A673 (cell line): ENCODE measurements around the gene LRP1B. TPM values are rescaled to one million over a fixed set of nuclear protein-coding genes. Genes with fewer than 3 reads are reported as not detected.

Experiments
- BruUV-seq: library from RNA; stranded (reverse); fragments of 400-500 nt; replicated peaks from 2 replicates; lab custom pipeline; 2021; lab: Mats Ljungman, UMichigan
- CTCF ChIA-PET: fragments of 300-600 bp; sonication (Branson Sonifier 250); formaldehyde crosslinking; loops from one replicate; lab custom pipeline; 2022; ENCODE audit warnings: antibody characterized with exemption; lab: Charles Lee
- POLR2A ChIA-PET: fragments of 300-600 bp; sonication (Branson Sonifier 250); formaldehyde crosslinking; loops from one replicate; lab custom pipeline; 2022; ENCODE audit warnings: antibody characterized with exemption; ENCODE audit not compliant: low non-redundant PET; lab: Charles Lee
- DNase-seq: peaks from one replicate; pipeline ENCODE4 v3.0.0-alpha.2; 2015; ENCODE audit warnings: low spot score
- H3K27ac ChIP-seq: fragments of 200-600 bp; sonication (generic); 2 replicates; pipeline ENCODE4 v1.5.1; 2016; ENCODE audit warnings: mixed run types, low read depth, mild to moderate bottlenecking, mixed read lengths, antibody characterized with exemption, low read length; ENCODE audit not compliant: poor library complexity, severe bottlenecking
- H3K27me3 ChIP-seq: fragments of 200-600 bp; sonication (generic); replicated peaks from 2 replicates; pipeline ENCODE4 v1.6.1; 2017; ENCODE audit warnings: mixed run types, low read depth, mild to moderate bottlenecking, mixed read lengths, antibody characterized with exemption, low read length; ENCODE audit not compliant: insufficient read depth, poor library complexity
- H3K36me3 ChIP-seq: fragments of 200-600 bp; sonication (generic); 2 replicates; pipeline ENCODE4 v1.6.1; 2016; ENCODE audit warnings: mixed run types, mild to moderate bottlenecking, mixed read lengths, antibody characterized with exemption, low read length; ENCODE audit not compliant: insufficient read depth, poor library complexity, severe bottlenecking
- H3K4me1 ChIP-seq: fragments of 200-600 bp; sonication (generic); 2 replicates; pipeline ENCODE4 v1.6.1; 2017; ENCODE audit warnings: mixed run types, mild to moderate bottlenecking, mixed read lengths, antibody characterized with exemption, low read length; ENCODE audit not compliant: insufficient read depth, poor library complexity, severe bottlenecking
- H3K4me3 ChIP-seq: fragments of 200-600 bp; sonication (generic); 2 replicates; pipeline ENCODE4 v1.5.1; 2016; ENCODE audit warnings: low read depth, mixed run types, mild to moderate bottlenecking, mixed read lengths, low read length; ENCODE audit not compliant: poor library complexity, severe bottlenecking
- H3K9me3 ChIP-seq: fragments of 200-600 bp; sonication (generic); 2 replicates; pipeline ENCODE4 v1.6.1; 2016; ENCODE audit warnings: mixed run types, low read depth, mild to moderate bottlenecking, mixed read lengths, antibody characterized with exemption, low read length; ENCODE audit not compliant: poor library complexity, severe bottlenecking
- CTCF ChIP-seq: fragments of 300-800, 200-600 bp; sonication (generic); conservative IDR thresholded peaks from 2 replicates; pipeline ENCODE4 v1.5.1; 2017; ENCODE audit warnings: low read depth, mild to moderate bottlenecking, antibody characterized with exemption, low read length, moderate library complexity, mixed read lengths
- EZH2 ChIP-seq: fragments of 200-600 bp; sonication (generic); IDR thresholded peaks from 2 replicates; pipeline ENCODE4 v1.6.1; 2017; ENCODE audit warnings: borderline replicate concordance, low read depth, mild to moderate bottlenecking, mixed read lengths, antibody characterized with exemption, low read length; ENCODE audit not compliant: poor library complexity, severe bottlenecking
- intact Hi-C: fragments of 100-400 bp; cut with micrococcal nuclease; formaldehyde crosslinking; loops from one replicate; pipeline ENCODE4 v1.10.0; 2022; ENCODE audit not compliant: unreplicated experiment
- total RNA-seq: library from RNA; stranded (reverse); gene quantifications from 2 replicates; pipeline ENCODE4 v1.2.3, GENCODE V29; 2021

LRP1B gene
- total RNA-seq, 1 experiment from 2014 or later = 9.9 TPM

DNA sequence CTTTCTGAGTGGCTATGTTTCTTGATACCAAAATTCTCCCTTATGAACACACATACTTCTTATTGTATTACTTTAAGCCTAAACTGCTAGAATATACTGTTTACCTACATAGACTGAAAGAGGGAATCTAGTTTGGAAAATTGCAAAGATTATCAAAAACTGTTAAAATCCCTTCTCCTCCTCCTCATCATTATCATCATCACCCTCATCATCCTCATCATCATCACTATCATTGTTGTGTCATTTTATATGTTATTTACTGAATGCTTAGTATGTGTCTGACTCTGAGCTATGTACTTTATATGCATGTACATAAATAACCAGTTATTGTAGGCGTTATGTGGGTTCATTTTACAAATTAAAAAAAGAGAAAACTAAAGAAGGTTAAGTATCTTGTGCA lies 19.6 kb upstream of the LRP1B start:
- Histone ChIP-seq H3K36me3 (no peaks in the 10 kb centered on the region), H3K4me1 (no peaks in the 10 kb centered on the region), H3K27me3 (no peaks in the 10 kb centered on the region), H3K4me3 (no peak overlapping the region), H3K9me3 (peaks cover 12% of the 10 kb centered on the region), H3K27ac (no peak overlapping the region)
- POLR2A ChIA-PET = interaction anchor here (0.7 kb wide), 1 partner anchor 273 kb away, joined by 5 read pairs; no protein-coding TSS in a partner anchor
- no peak for DNase-seq
- intact Hi-C loops = no loop called here
- BruUV-seq = no TSS peak
- CTCF ChIA-PET = no interaction called here
- TF ChIP-seq EZH2 = no peak
- TF ChIP-seq CTCF = no peak

DNA sequence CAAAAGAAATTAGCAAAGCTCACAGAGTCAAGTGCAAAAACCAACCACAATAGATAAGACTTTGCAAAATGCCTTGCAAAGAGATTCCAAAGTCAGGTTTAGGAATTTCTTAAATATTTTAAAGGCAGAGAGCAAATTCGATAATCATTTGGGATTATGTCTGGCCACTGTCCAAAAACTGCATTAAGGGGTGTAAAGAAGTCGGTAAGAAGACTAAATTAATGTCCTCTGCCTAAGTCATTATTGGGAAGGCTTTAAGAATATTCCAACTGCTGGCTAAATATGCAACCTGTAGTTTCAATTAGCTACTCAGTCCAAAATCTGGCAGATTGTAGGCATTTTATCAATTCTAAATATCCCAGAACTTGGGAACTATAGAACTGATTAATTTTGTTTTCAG lies 13.7 kb upstream of the LRP1B start:
- no peaks in the 10 kb centered on the region for H3K9me3 ChIP-seq
- CTCF ChIA-PET = no interaction called here
- no peak overlapping the region for H3K4me3 ChIP-seq
- no peak for DNase-seq
- intact Hi-C loops = loop anchor here (10.0 kb wide), 1 partner anchor 810 kb away; no protein-coding TSS in a partner anchor
- H3K27me3 ChIP-seq = no peaks in the 10 kb centered on the region
- H3K4me1 ChIP-seq = peaks cover 37% of the 10 kb centered on the region
- BruUV-seq = no TSS peak
- no peaks in the 10 kb centered on the region for H3K36me3 ChIP-seq
- POLR2A ChIA-PET = no interaction called here
- no peak overlapping the region for H3K27ac ChIP-seq
- no peak for TF ChIP-seq EZH2
- no peak for TF ChIP-seq CTCF

GRCh38 chr2:142142595-142142994 lies 11.8 kb upstream of the LRP1B start:
- Histone ChIP-seq H3K27me3 (no peaks in the 10 kb centered on the region), H3K27ac (no peak overlapping the region), H3K4me1 (peaks cover 42% of the 10 kb centered on the region), H3K36me3 (no peaks in the 10 kb centered on the region), H3K9me3 (no peaks in the 10 kb centered on the region), H3K4me3 (no peak overlapping the region)
- ChIA-PET POLR2A (no interaction called here), CTCF (no interaction called here)
- DNase-seq = peak; percentile 30
- intact Hi-C loops = loop anchor here (10.0 kb wide), 1 partner anchor 808 kb away; no protein-coding TSS in a partner anchor
- TF ChIP-seq CTCF = no peak
- no peak for TF ChIP-seq EZH2
- BruUV-seq = no TSS peak
